ENCODE measurements around the gene TMEM248.
A peak's percentile ranks its signal among the peaks of the same experiment; 100 is the strongest.
"Not testable (repeated sequence)": the region's sequence is repeated elsewhere in the genome, so short reads cannot be mapped to it uniquely, and the experiment has no call there.

The TMEM248 gene

GRCh38 chr7:66910789-66911188 lies 10.2 kb upstream of the TMEM248 start:
- DNase-seq (ENCODE audit: low read depth in 2 of 2): no peak

DNA sequence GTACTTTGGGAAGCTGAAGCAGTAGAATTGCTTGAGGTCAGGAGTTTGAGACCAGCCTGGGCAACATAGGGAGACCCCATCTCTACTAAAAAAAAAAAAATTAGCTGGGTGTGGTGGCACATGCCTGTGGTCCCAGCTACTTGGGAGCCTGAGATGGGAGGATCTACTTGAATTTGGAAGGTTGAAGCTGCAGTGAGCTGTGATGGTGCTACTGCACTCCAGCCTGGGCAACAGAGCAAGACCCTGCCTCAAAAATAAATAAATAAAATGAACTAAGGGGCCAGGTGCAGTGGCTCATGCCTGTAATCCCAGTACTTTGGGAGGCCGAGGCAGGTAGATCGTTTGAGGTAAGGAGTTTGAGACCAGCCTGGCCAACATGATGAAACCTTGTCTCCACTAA lies 9.8 kb upstream of the TMEM248 start:
- DNase-seq (ENCODE audit: low read depth in 2 of 2): not testable (repeated sequence)

- DNase-seq (ENCODE audit: low read depth in 2 of 2): no peak
Measured at GRCh38 chr7:66912195-66912594, 8.8 kb upstream of the TMEM248 start.

DNA sequence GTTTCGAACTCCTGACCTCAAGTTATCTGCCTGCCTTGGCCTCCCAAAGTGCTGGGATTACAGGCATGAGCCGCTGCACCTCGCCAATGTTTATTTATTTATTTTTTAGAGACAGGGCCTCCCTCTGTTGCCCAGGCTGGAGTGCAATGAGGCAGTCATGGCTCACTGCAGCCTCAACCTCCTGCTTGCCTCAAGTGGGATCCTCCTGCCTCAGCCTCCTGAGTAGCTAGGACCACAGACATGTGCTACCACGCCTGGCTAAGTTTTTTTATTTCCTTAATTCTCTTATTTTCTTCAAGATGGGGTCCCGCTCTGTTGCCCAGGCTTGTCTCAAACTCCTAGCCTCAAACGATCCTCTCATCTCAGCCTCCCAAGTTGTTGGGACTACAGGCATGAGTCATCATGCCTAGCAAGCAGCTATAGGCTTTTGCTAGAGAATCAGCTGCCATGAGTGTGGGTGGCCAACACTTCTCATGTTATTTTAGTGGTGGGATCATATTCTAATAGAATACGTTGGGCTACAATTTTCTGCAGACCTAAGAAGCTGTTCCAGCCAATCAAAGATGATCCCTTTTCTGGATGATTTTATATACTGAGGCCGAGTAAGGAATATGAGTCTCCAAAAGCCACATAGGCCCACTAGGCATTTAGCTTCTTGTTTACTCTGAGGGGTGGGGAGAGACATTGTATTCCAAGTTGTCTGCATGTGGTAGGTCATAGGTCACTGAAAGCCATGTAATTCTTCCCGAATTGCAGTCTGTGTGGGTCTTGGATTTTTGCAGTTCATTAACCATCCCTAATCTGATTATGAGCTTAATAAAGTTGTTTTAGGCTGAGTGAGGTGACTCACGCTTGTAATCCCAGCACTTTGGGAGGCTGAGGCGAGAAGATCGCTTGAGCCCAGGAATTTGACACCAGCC lies 7.6 kb upstream of the TMEM248 start:
- DNase-seq (ENCODE audit: low read depth in 2 of 2): no peak

DNA sequence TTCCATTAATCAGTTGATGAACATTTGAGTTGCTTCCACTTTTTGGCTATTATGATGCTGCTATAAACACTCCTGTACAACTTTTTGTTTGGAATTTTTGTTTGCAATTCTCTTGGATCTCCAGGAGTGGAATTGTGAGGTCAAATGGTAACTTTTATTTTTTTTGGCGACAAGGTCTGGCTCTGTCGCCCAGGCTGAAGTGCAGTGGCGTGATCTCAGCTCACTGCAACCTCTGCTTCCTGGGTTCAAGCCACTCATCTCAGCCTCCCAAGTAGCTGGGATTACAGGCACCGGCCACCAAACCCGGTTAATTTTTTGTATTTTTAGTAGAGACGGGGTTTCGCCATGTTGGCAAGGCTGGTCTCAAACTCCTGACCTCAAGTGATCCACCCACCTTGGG lies 3.1 kb upstream of the TMEM248 start:
- DNase-seq (ENCODE audit: low read depth in 2 of 2): not testable (repeated sequence)

DNA sequence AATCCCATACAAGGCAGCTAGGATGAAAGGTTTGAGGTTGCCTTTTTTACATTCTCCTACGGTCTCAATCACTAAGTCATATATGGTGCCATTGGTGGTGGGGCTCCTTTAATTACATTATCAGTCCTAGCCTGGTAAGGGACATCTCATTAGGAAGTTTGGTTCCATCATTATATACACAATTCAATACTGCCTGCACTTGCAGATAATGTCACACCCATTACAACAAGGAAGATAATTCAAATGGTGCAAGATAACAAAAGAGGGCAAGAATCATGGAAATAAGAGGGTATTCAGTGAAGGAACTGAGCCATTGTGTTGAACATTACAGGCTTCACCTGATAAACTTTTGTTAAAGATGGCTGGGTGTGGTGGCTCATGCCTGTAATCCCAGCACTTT lies 1.7 kb upstream of the TMEM248 start:
- no peak for DNase-seq (ENCODE audit: low read depth in 2 of 2)

DNA sequence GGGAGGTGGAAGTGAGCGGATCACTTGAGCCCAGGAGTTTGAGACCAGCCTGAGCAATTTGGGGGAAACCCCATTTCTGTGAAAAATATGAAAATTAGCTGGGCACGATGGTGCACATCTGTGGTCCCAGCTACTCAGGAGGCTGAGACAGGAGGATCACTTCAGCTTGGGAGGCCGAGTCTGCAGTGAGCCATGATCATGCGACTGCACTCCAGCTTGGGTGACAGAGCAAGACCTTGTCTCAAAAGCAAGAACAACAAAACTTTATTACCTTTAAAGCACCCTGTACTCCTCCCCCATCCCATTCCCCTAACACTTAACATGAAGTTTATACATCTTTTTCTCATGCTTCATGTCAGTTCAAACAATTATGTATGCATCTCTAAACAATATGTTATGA lies 1.3 kb upstream of the TMEM248 start:
- DNase-seq (ENCODE audit: low read depth in 2 of 2): no peak

DNA sequence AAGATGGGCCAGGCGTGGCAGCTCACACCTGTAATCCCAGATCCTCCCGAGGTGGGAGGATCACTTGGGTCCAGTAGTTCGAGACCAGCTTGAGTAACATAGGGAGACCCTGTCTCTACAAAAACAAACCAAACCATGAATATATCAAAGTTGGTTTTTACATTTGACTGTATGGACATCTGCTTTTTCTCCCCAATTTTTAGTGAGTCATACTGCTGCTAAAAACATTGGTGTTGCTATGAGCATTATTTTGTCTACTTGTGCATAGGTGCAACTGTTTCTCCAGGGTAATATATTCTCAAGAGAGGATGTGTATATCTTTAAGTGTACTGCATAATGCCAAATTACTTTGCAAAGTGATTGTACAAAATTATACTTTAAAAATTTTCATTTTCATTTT lies 769 bp upstream of the TMEM248 start:
- no peak for DNase-seq (ENCODE audit: low read depth in 2 of 2)

- peak in 1 of 2 experiments; percentile 17 for DNase-seq (ENCODE audit: low read depth in 2 of 2)
Measured at GRCh38 chr7:66921396-66921917, 432 bp downstream of the TMEM248 start.

DNA sequence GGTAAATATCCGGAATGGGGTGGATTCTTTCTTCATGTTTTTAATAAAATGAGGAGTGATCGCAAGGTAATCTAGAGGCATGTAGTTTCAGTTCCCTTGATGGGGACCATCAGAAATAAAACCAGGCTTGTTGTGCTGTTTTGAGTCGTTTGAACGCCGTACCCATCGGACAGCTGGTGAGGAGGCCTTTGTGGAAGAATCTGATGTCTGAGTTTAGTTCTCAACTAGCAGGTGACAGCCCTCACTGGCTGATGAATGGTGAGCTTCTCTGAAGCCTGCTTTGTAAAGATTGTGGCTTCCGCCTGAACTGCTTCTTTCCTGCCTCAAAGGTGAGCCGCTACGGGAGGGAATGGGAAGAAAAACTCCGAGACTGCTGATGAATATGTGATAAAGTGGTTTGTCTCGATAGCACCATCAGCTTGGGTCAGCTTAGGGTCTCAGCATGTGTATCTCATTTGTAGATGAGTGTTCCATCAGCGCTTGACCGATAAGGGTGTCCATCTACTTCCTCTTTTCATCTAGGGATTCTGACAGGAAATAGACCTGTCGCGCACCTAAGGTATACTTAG lies 977 bp downstream of the TMEM248 start:
- no peak for DNase-seq (ENCODE audit: low read depth in 2 of 2)

DNA sequence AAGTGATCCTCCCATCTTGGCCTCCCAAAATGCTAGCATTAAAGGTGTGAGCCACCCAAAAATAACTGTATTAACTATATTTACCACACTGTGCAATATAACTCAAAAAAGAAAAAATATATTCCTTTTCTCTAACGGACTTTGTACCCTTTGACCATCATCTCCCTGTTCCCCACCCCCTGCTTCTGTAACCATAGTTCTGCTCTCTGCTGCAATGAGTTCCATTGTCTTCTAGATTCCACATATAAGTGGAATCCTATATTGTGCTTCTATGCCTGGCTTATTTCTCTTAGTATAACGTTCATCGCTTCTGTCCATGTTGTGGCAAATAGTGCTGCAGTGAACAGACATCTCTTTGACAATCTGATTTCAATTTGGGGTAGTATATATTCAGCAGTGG lies 4.2 kb downstream of the TMEM248 start:
- no peak for DNase-seq (ENCODE audit: low read depth in 2 of 2)

GRCh38 chr7:66927348-66927948 lies 6.4 kb downstream of the TMEM248 start:
- no peak for DNase-seq (ENCODE audit: low read depth in 2 of 2)

DNA sequence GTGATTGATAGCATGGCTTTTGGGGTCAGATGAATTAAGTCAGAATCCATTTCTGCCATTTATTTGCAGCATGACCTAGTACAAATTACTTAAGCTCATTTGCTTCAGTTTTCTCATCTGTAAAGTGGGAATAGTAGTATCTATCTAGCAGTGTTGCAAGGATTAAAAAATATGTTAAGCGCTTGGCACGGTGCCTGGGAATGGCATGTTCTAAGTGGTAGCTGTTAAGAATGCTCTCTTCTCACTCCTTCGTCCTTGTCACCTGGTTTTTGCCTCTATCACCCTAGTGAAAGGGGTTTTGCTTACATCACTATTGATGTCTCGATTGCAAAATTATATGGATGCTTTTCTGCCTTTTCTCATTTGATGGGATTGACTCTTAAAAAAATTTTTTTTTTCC lies 7.4 kb downstream of the TMEM248 start:
- no peak for DNase-seq (ENCODE audit: low read depth in 2 of 2)

DNA sequence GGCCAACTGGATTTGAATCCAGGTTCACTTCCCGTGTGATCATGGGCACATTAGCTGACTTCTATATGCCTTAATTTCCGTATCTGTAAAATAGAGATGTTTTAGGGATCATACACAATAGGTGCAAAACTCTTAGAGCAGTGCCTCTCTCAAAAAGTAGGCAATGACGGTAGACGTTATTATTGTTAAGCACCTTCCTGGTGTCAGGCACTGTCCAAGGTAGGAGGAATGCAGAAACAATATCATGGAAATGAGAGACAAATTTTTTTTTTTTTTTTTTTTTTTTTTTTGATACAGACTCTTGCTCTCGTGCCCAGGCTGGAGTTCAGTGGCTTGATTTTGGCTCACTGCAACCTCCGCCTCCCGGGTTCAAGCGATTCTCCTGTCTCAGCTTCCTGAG lies 8.1 kb downstream of the TMEM248 start:
- no peak for DNase-seq (ENCODE audit: low read depth in 2 of 2)

DNA sequence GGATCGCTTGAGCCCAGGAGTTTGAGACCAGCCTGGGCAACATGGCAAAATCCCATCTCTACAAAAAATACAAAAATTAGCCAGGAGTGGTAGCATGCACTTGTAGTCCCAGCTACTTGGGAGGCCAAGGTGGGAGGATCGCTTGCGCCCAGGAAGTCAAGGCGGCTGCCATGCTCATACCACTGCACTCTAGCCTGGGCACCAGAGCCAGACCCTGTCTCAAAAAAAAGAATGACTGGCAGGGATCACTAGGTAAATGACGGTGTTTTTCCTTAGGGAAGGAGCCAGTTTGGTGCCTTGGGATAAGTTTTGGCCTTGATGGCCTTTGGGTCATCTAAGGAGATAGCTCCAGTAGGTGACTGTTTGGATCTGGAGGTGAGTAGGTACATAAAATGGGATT lies 8.9 kb downstream of the TMEM248 start:
- no peak for DNase-seq (ENCODE audit: low read depth in 2 of 2)

- DNase-seq (ENCODE audit: low read depth in 2 of 2): peak in 1 of 2 experiments; percentile 3
Measured at GRCh38 chr7:66930341-66930740, 9.3 kb downstream of the TMEM248 start.

DNA sequence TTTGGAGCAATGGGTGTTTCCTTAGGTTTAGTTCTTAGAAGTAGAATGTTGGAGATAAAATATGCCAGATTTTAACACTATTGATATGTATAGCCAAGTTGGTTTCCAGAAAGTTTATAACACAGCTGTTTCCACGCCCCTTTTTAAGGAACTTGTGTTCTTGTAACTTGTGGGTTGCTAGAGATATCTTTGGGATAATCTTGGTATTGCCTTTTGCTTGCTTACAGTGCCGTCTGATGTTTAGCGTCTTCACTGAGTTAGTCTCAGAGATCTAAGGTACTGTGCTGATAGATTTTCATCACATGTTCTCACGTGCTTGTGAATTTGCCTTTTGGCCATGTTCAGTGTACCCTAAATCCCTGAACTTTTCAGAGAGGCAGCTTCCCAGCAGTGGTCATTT lies 12.4 kb downstream of the TMEM248 start:
- DNase-seq (ENCODE audit: low read depth in 2 of 2): no peak

- DNase-seq (ENCODE audit: low read depth in 2 of 2): no peak
Measured at GRCh38 chr7:66937940-66938339, 16.9 kb downstream of the TMEM248 start.

DNA sequence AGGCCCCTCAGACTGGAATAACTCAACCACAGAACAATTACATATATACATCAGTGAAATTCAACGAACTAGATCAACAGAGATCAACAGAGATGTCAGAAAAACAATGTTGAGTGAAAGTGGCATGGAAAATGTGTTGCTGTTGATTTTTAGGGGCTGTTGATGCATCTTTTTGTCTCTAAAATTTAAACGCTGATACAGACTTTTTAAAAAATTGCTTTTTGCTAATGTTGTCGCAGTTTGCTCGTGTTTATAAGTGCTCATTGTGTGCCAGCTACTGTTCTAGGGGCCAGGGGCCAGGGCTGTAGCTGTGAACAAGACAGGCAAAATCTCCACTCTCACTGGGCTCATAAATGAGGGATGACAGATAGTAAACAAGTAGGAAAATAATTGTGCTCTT lies 18.3 kb downstream of the TMEM248 start:
- DNase-seq (ENCODE audit: low read depth in 2 of 2): no peak

- DNase-seq (ENCODE audit: low read depth in 2 of 2): no peak
Measured at GRCh38 chr7:66946545-66946944, 25.5 kb downstream of the TMEM248 start.

GRCh38 chr7:66948480-66949109 lies 27.6 kb downstream of the TMEM248 start:
- no peak for DNase-seq (ENCODE audit: low read depth in 2 of 2)

DNA sequence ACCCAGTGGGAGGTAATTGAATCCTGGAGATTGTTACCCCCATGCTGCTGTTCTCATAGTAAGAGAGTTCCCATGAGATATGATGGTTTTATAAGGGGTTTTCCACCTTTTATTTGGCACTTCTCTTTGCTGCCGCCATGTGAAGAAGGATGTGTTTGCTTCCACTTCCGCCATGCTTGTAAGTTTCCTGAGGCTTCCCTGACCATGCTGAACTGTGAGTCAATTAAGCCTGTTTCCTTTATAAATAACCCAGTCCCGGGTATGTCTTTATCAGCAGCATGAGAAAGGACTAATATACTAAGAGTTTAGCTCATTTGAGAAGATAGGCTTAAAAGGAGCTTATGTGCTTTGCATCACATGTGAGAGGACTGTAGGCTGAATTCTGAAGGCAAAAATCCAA lies 29.3 kb downstream of the TMEM248 start:
- DNase-seq (ENCODE audit: low read depth in 2 of 2): no peak

Measured in fibroblast of skin of left biceps (primary cell).